HG03354 (cell line): ENCODE data around the gene CCDC146.
A peak's percentile ranks its signal among the peaks of the same experiment; 100 is the strongest.
"Not testable (repeated sequence)": the region's sequence is repeated elsewhere in the genome, so short reads cannot be mapped to it uniquely, and the experiment has no call there.

Source experiments
- ATAC-seq: cut with Tn5 transposase; IDR thresholded peaks from one replicate; pipeline ENCODE4 v1.9.1; 2021; ENCODE audit warnings: mild to moderate bottlenecking; ENCODE audit not compliant: unreplicated experiment, poor library complexity, severe bottlenecking

Gene CCDC146

GRCh38 chr7:77197141-77197540, 74.7 kb downstream of the CCDC146 start:
- no peak for ATAC-seq

GRCh38 chr7:77199013-77199966, 76.9 kb downstream of the CCDC146 start, which contains the start of gene FGL2:
TSS of gene FGL2 (minus strand) at chr7:77199819. CDS start at chr7:77199793, 26 bp downstream.
- peak; percentile 26 for ATAC-seq

- no peak for ATAC-seq
Measured at GRCh38 chr7:77200542-77200941, 78.1 kb downstream of the CCDC146 start.

GRCh38 chr7:77202481-77202976, 80.1 kb downstream of the CCDC146 start:
- ATAC-seq = peak; percentile 92

- ATAC-seq = no peak
Measured at GRCh38 chr7:77205706-77206105, 83.3 kb downstream of the CCDC146 start.

GRCh38 chr7:77208416-77208815, 86.0 kb downstream of the CCDC146 start:
- ATAC-seq = no peak

- ATAC-seq = no peak
Measured at GRCh38 chr7:77209479-77210139, 87.2 kb downstream of the CCDC146 start.

- ATAC-seq = no peak
Measured at GRCh38 chr7:77216181-77216845, 93.9 kb downstream of the CCDC146 start.

- ATAC-seq = no peak
Measured at GRCh38 chr7:77217474-77218185, 95.2 kb downstream of the CCDC146 start.

GRCh38 chr7:77219701-77220331, 97.4 kb downstream of the CCDC146 start:
- ATAC-seq = not testable (repeated sequence)

GRCh38 chr7:77222065-77222464, 99.7 kb downstream of the CCDC146 start:
- ATAC-seq = no peak

GRCh38 chr7:77222819-77223218, 100.4 kb downstream of the CCDC146 start:
- ATAC-seq = no peak

GRCh38 chr7:77223261-77223660, 100.8 kb downstream of the CCDC146 start:
- no peak for ATAC-seq

GRCh38 chr7:77226357-77226839, 104.0 kb downstream of the CCDC146 start:
- ATAC-seq = no peak

- ATAC-seq = not testable (repeated sequence)
Measured at GRCh38 chr7:77228795-77229194, 106.4 kb downstream of the CCDC146 start.

GRCh38 chr7:77232467-77232866, 110.1 kb downstream of the CCDC146 start:
- no peak for ATAC-seq

GRCh38 chr7:77235276-77235675, 112.9 kb downstream of the CCDC146 start:
- ATAC-seq = no peak

GRCh38 chr7:77238703-77239136, 116.3 kb downstream of the CCDC146 start:
- no peak for ATAC-seq

GRCh38 chr7:77239471-77239870, 117.1 kb downstream of the CCDC146 start:
- no peak for ATAC-seq
